Non-pigmented ciliary epithelial cell (primary cell): ENCODE results near the gene ARMC9.
"Not testable (repeated sequence)": the region's sequence is repeated elsewhere in the genome, so short reads cannot be mapped to it uniquely, and the experiment has no call there.

Experiments used
- DNase-seq: peaks from one replicate; pipeline ENCODE4 v3.0.0-alpha.2; 2010; ENCODE audit warnings: low read depth

ARMC9 gene

GRCh38 chr2:231341100-231341499, 142.7 kb downstream of the ARMC9 start:
- DNase-seq, result no peak

DNA sequence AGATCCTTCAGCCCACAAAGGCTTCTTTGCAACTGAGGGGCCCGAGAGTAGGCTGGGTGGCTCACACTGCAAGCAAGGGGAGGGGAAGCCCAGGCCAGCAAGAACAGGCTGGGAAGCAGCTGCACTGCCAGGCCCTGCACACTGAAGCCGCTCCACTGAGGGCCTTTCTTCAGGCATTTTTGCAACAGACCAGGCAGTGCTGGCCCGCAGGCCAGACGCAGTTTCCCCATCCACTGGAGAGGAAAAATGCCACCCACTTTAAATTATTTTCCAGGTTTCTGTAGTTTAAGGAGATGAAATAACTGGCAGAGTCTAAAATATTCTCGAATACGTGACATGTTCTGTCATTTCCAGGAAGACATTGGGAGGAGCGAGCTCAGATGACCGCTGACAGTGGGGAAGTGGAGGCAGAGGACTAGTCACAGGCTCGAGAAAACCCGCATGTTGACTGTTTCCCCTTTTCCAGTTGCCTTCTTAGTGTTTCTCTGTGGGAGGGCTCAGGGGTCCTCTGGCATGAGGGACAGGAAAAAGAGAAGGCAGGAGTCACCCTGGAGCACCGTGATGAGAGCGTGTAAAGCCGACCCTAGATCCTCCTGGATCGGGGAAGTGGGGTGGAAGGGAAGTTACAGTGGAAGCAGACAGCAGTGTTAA, 143.8 kb downstream of the ARMC9 start:
- DNase-seq, result no peak

GRCh38 chr2:231343006-231343710, 144.7 kb downstream of the ARMC9 start:
- DNase-seq, result no peak

DNA sequence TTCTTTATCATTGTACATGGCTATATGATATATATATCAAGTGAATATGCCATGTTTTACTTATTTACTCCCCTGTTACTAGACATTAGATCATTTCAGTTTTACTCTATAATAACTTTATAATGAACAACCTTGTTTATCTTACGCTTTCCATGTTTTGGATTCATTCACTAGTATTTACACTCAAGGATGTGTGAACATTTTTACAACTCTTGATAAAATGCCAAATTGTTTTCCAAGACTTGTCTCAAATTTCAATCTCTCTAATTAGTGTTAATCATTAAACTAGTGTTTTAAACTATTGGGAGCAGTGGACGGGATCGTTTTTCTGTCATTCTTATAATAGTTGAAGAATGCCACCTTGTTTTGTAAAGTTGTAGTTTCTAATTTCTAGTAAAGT, 145.6 kb downstream of the ARMC9 start:
- DNase-seq, result no peak

DNA sequence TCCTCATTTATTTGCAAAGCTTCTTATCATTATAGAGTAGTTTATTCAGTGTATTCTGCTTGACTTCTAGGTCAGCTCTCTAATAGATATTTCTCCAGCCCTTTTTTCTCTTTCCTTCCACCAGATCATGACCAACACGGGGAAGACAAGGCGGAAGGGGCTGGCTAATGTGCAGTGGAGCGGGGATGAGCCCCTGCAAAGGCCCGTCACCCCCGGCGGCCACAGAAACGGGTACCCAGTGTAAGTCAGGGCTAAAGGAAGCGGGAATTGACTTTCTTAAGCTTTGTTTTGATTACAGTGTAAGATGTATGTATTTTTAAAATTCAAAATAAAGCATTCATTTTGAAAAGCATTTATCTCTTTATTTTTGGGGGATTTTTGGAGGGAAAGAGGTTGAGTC, 146.4 kb downstream of the ARMC9 start:
- no peak for DNase-seq

DNA sequence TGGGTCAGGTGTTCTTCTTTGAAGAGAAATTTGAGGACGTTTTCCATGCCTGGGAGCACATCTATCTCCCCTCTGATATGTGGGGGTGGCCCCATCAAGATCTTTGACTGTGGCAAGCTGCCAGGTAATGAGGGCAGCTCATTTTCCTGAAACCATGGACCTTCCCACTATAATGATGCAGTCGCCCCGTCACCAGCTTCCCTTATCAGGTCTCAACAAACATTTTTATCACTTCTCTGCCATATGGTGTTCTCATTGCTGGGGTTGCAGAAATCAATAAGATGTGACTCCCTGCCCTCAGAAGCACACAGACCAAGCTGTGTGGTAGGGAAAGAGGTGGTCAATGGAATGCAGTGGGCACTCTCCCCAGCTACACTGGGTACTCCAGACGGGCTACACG, 148.7 kb downstream of the ARMC9 start:
- no peak for DNase-seq

GRCh38 chr2:231347638-231348037, 149.2 kb downstream of the ARMC9 start:
- no peak for DNase-seq

- no peak for DNase-seq
These were observed 149.7 kb downstream of the ARMC9 start for GRCh38 chr2:231348173-231348572.

- no peak for DNase-seq
These were observed 150.4 kb downstream of the ARMC9 start for GRCh38 chr2:231348704-231349373.

- not testable (repeated sequence) for DNase-seq
These were observed 150.9 kb downstream of the ARMC9 start for GRCh38 chr2:231349374-231349735.

DNA sequence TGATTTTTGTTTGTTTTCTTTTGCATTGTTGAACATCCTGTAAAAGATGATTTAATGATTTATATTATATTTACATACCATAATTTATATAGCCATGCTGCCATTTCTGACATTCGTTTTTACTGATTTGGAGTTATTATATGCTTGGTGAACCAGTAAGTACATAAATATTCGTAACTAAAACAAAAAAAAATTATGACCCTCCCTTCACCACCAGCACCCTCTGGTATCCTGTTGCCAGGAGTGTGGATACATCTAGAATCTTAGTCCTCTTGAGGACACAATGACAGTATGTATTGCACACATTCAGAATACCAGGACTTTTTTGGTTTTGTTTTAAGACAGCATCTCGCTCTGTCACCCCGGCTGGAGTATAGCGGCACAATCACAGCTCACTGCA, 153.2 kb downstream of the ARMC9 start:
- DNase-seq, result no peak

GRCh38 chr2:231353469-231353868, 155.0 kb downstream of the ARMC9 start:
- DNase-seq, result no peak

DNA sequence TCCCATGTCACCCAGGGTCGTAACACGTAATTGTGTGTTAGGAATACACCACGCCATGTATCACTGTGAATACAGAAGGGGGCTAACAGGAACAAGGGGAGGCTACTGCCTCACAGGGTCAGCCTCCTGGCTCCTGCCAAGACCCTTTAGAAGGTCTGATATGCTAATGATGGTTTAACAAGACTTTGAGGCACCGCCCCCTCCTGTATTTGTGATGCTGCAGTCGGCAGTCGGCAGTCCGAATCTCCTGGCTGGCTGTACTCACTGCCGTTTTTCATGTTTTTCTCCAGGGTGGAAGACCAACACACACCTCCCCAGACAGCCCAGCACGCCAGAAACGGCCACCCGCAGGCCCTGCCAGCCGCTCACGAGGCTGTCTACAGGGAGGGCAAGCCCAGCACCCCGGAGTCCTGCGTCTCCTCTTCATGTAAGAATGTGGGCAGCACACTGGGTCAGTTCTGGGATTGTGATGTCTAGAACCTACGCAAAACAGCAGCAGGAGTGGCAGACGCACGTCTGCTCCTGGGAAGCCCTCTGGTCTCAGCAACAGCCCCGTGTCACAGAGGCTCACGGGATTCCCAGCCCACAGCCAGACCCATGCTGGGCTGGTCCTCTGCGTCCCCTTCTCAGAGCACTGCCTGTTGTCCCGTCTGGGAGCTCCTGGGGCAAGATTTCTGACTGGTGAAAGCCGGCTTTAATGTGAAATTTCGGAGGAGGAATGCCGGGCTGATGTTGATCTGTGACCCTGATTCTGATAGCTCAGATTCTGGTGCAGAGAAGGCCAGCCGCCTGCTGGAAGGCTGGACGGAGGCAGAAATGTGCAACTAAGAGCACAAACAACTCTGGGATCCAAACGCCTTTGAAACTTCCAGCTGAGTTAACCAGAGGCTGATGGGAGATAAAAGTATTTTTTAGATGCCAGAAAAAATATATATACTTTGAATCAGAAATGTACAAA, 157.4 kb downstream of the ARMC9 start:
- no peak for DNase-seq

- DNase-seq, result no peak
These were observed 158.0 kb downstream of the ARMC9 start for GRCh38 chr2:231356466-231356844.

GRCh38 chr2:231357048-231357447, 158.6 kb downstream of the ARMC9 start:
- no peak for DNase-seq

DNA sequence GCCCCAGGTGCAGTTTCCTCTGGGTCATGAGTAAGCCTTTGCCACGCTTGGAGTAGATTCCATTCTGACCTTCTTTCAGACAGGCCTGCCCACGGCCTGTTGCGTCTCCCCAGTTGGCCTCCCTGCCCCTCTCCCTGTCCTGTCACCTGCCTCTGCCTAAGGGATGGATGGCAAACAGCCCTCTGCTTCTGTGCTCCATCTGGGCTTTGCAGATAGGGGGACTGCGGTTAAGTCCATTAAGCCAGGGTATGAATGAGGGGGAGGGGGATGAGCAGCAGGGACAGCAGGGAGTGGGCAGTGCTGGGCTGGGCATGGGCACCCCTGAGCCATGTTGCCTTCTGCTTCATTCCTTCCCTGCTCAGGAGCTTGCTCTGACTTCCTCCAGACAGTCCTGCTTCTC, 159.5 kb downstream of the ARMC9 start:
- DNase-seq, result no peak

- no peak for DNase-seq
These were observed 161.0 kb downstream of the ARMC9 start for GRCh38 chr2:231359441-231359840.

DNA sequence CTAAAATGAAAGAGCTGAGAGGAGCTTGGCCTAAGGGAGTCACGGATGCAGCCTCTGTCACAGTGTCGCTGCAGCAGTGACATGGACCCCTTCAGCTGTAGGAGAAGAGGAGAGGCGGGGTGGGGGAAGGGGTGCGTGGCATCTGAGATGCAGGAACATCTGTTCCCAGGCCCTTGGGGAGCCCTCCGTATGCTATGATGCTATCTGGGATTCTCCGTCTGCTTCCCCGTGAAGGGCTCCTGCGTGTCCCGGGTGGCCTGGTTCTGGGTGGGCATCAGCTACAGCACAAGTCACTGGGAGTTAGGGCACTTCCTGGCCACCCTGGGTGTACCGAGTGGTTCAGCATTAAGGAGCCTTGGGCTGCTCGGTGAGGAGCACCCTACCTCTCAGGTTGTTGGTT, 161.5 kb downstream of the ARMC9 start:
- DNase-seq, result no peak

GRCh38 chr2:231360401-231360800, 162.0 kb downstream of the ARMC9 start:
- DNase-seq, result no peak

- DNase-seq, result no peak
These were observed 162.5 kb downstream of the ARMC9 start for GRCh38 chr2:231360881-231361371.

GRCh38 chr2:231361701-231362554, 163.5 kb downstream of the ARMC9 start:
- DNase-seq, result no peak
